Measurements from ENCODE around the gene HOXB13. TPM values are rescaled to one million over a fixed set of nuclear protein-coding genes. Genes with fewer than 3 reads are reported as not detected.

HOXB13 gene
- total RNA-seq, 1 donor from 2014 or later = not detected

- intact Hi-C loops (cut with DNase I) = no loop called here
- TF ChIP-seq, protein P1, sequence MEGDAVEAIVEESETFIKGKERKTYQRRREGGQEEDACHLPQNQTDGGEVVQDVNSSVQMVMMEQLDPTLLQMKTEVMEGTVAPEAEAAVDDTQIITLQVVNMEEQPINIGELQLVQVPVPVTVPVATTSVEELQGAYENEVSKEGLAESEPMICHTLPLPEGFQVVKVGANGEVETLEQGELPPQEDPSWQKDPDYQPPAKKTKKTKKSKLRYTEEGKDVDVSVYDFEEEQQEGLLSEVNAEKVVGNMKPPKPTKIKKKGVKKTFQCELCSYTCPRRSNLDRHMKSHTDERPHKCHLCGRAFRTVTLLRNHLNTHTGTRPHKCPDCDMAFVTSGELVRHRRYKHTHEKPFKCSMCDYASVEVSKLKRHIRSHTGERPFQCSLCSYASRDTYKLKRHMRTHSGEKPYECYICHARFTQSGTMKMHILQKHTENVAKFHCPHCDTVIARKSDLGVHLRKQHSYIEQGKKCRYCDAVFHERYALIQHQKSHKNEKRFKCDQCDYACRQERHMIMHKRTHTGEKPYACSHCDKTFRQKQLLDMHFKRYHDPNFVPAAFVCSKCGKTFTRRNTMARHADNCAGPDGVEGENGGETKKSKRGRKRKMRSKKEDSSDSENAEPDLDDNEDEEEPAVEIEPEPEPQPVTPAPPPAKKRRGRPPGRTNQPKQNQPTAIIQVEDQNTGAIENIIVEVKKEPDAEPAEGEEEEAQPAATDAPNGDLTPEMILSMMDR (IDR thresholded peaks at IDR 0.05) = no peak
- peaks cover 33% of the 10 kb centered on the region for H3K4me1 ChIP-seq
- H3K4me3 ChIP-seq = no peak overlapping the region
- no peaks in the 10 kb centered on the region for H3K36me3 ChIP-seq
- no peak overlapping the region for H3K27ac ChIP-seq
- ATAC-seq (no peak), DNase-seq (no peak)
- peaks cover 99% of the 10 kb centered on the region for H3K27me3 ChIP-seq (ENCODE audit: low read depth)
- no peaks in the 10 kb centered on the region for H3K9me3 ChIP-seq
Observed at GRCh38 chr17:48726916-48727286, 1.6 kb downstream of the HOXB13 start.

GRCh38 chr17:48726114-48726915 lies 2.2 kb downstream of the HOXB13 start:
- H3K27me3 ChIP-seq (ENCODE audit: low read depth) = peaks cover 99% of the 10 kb centered on the region
- DNase-seq (no peak), ATAC-seq (no peak)
- no peaks in the 10 kb centered on the region for H3K36me3 ChIP-seq
- H3K4me1 ChIP-seq = peaks cover 33% of the 10 kb centered on the region
- intact Hi-C loops (cut with DNase I) = no loop called here
- TF ChIP-seq, protein P1 (IDR thresholded peaks at IDR 0.05) = no peak
- no peaks in the 10 kb centered on the region for H3K9me3 ChIP-seq
- H3K4me3 ChIP-seq = no peak overlapping the region
- H3K27ac ChIP-seq = no peak overlapping the region

- intact Hi-C loops (cut with DNase I) = no loop called here
- no peak overlapping the region for H3K4me3 ChIP-seq
- H3K36me3 ChIP-seq = no peaks in the 10 kb centered on the region
Observed at GRCh38 chr17:48725288-48726064, 3.1 kb downstream of the HOXB13 start.

GRCh38 chr17:48725004-48725287 lies 3.6 kb downstream of the HOXB13 start:
- H3K36me3 ChIP-seq = no peaks in the 10 kb centered on the region
- intact Hi-C loops (cut with DNase I) = no loop called here
- no peaks in the 10 kb centered on the region for H3K9me3 ChIP-seq
- TF ChIP-seq, protein P1 (IDR thresholded peaks at IDR 0.05) = no peak
- no peak overlapping the region for H3K4me3 ChIP-seq
- DNase-seq (no peak), ATAC-seq (no peak)
- H3K4me1 ChIP-seq = peaks cover 33% of the 10 kb centered on the region
- H3K27ac ChIP-seq = no peak overlapping the region
- H3K27me3 ChIP-seq (ENCODE audit: low read depth) = peaks cover 100% of the 10 kb centered on the region

More at GRCh38 chr17:48725288-48726064, 3.1 kb downstream of the HOXB13 start:
- no peak for DNase-seq
- no peak for ATAC-seq
- peaks cover 100% of the 10 kb centered on the region for H3K27me3 ChIP-seq (ENCODE audit: low read depth)
- TF ChIP-seq, protein P1 (IDR thresholded peaks at IDR 0.05) = no peak
- H3K9me3 ChIP-seq = no peaks in the 10 kb centered on the region
- no peak overlapping the region for H3K27ac ChIP-seq
- peaks cover 33% of the 10 kb centered on the region for H3K4me1 ChIP-seq

- no peak overlapping the region for H3K4me3 ChIP-seq
- intact Hi-C loops (cut with DNase I) = no loop called here
- TF ChIP-seq, protein P1 (IDR thresholded peaks at IDR 0.05) = peak; percentile 75
- no peaks in the 10 kb centered on the region for H3K9me3 ChIP-seq
- H3K27ac ChIP-seq = no peak overlapping the region
- DNase-seq (peak; percentile 87), ATAC-seq (peak; percentile 80 to 87)
- peaks cover 100% of the 10 kb centered on the region for H3K27me3 ChIP-seq (ENCODE audit: low read depth)
- peaks cover 36% of the 10 kb centered on the region for H3K4me1 ChIP-seq
- H3K36me3 ChIP-seq = no peaks in the 10 kb centered on the region
Observed at GRCh38 chr17:48724251-48725003, 4.1 kb downstream of the HOXB13 start.
